Measurements from ENCODE around the gene ZNF710. TPM values are rescaled to one million over a fixed set of nuclear protein-coding genes. Genes with fewer than 3 reads are reported as not detected.

The ZNF710 gene
- polyA plus RNA-seq, 1 donor from 2014 or later = 10.2 TPM

DNA sequence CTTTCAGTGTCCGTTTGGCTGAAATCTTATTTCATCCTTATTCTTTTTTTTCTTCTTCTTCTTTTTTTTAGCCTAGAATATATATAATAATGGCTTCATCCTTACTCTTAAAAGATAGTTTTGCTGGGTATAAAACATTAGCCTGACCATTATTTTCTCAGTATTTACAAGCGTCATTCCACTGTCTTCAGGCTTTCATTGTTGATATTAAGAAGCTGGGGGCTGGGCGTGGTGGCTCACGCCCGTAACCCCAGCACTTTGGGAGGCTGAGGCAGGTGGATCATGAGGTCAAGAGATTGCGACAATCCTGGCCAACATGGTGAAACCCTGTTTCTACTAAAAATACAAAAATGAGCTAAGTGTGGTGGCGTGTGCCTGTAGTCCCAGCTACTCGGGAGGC, 10.6 kb downstream of the ZNF710 start:
- Histone ChIP-seq H3K4me2 (ENCODE audit: low read length) (no peak overlapping the region), H3K9me3 (ENCODE audit: low read length) (peaks cover 6% of the 10 kb centered on the region), H3K79me2 (replicated peaks; ENCODE audit: insufficient read depth, low read length) (peaks cover 56% of the 10 kb centered on the region), H3F3A (ENCODE audit: insufficient read depth, low read length, poor library complexity, severe bottlenecking) (no peaks in the 10 kb centered on the region), H3K27me3 (ENCODE audit: insufficient read depth, low read depth, low read length) (no peaks in the 10 kb centered on the region), H3K27ac (ENCODE audit: low read length) (no peak overlapping the region), H3K4me3 (ENCODE audit: low read length) (no peak overlapping the region), H4K20me1 (ENCODE audit: insufficient read depth) (no peaks in the 10 kb centered on the region), H3K36me3 (ENCODE audit: insufficient read depth, low read length) (no peaks in the 10 kb centered on the region), H3K9ac (ENCODE audit: low read length) (no peak overlapping the region), H3K9me2 (ENCODE audit: insufficient read depth, low read length) (no peaks in the 10 kb centered on the region), H2AFZ (ENCODE audit: low read depth, low read length) (no peak overlapping the region)
- no peak for TF ChIP-seq MXI1 (conservative IDR thresholded peaks at IDR 0.05; ENCODE audit: poor library complexity, severe bottlenecking)
- TF ChIP-seq RAD21 (conservative IDR thresholded peaks at IDR 0.05) = no peak
- no peak for TF ChIP-seq EP300 (conservative IDR thresholded peaks at IDR 0.05; ENCODE audit: poor library complexity, severe bottlenecking)
- TF ChIP-seq POLR2AphosphoS5 (IDR thresholded peaks at IDR 0.05) = no peak
- no peak for TF ChIP-seq SMC3 (conservative IDR thresholded peaks at IDR 0.05; ENCODE audit: poor library complexity)
- no peak for TF ChIP-seq TAF1 (IDR thresholded peaks at IDR 0.05; ENCODE audit: low read depth)
- no peak for TF ChIP-seq EZH2 (IDR thresholded peaks at IDR 0.05; ENCODE audit: borderline replicate concordance, insufficient read depth, low read length, poor library complexity, severe bottlenecking)
- TF ChIP-seq, protein P1, sequence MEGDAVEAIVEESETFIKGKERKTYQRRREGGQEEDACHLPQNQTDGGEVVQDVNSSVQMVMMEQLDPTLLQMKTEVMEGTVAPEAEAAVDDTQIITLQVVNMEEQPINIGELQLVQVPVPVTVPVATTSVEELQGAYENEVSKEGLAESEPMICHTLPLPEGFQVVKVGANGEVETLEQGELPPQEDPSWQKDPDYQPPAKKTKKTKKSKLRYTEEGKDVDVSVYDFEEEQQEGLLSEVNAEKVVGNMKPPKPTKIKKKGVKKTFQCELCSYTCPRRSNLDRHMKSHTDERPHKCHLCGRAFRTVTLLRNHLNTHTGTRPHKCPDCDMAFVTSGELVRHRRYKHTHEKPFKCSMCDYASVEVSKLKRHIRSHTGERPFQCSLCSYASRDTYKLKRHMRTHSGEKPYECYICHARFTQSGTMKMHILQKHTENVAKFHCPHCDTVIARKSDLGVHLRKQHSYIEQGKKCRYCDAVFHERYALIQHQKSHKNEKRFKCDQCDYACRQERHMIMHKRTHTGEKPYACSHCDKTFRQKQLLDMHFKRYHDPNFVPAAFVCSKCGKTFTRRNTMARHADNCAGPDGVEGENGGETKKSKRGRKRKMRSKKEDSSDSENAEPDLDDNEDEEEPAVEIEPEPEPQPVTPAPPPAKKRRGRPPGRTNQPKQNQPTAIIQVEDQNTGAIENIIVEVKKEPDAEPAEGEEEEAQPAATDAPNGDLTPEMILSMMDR (IDR thresholded peaks at IDR 0.05; ENCODE audit: poor library complexity, severe bottlenecking) = no peak
- no peak for TF ChIP-seq REST (IDR thresholded peaks at IDR 0.05; ENCODE audit: borderline replicate concordance)

DNA sequence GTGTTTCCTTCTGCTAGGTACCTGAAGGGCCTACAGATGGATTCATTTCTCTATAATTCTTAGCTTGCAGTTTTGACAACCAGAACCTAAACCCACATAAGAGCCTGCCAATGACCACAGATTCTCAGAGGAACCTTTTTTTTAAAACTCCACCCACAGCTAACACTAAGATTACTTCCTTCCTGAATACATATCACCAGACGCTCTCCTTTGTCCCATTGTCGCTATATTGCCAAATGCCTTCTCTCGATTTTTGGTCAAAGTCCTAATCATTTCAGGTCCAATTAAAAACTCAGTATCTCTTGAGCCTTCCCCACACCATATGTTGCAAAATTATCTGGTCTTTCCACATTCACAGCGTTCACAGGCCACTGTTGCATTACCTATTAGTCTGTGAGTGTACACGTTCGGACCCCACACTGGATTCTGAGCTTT, 12.4 kb downstream of the ZNF710 start:
- Histone ChIP-seq H3K9me3 (ENCODE audit: low read length) (peaks cover 6% of the 10 kb centered on the region), H3K36me3 (ENCODE audit: insufficient read depth, low read length) (no peaks in the 10 kb centered on the region), H3K79me2 (replicated peaks; ENCODE audit: insufficient read depth, low read length) (peaks cover 41% of the 10 kb centered on the region), H3K27me3 (ENCODE audit: insufficient read depth, low read depth, low read length) (no peaks in the 10 kb centered on the region), H4K20me1 (ENCODE audit: insufficient read depth) (no peaks in the 10 kb centered on the region), H3K9ac (ENCODE audit: low read length) (no peak overlapping the region), H3K4me2 (ENCODE audit: low read length) (no peak overlapping the region), H3F3A (ENCODE audit: insufficient read depth, low read length, poor library complexity, severe bottlenecking) (no peaks in the 10 kb centered on the region), H2AFZ (ENCODE audit: low read depth, low read length) (no peak overlapping the region), H3K27ac (ENCODE audit: low read length) (no peak overlapping the region), H3K4me3 (ENCODE audit: low read length) (no peak overlapping the region), H3K9me2 (ENCODE audit: insufficient read depth, low read length) (no peaks in the 10 kb centered on the region)
- TF ChIP-seq REST (IDR thresholded peaks at IDR 0.05; ENCODE audit: borderline replicate concordance) (no peak), MXI1 (conservative IDR thresholded peaks at IDR 0.05; ENCODE audit: poor library complexity, severe bottlenecking) (no peak), EP300 (conservative IDR thresholded peaks at IDR 0.05; ENCODE audit: poor library complexity, severe bottlenecking) (no peak), TAF1 (IDR thresholded peaks at IDR 0.05; ENCODE audit: low read depth) (no peak), RAD21 (conservative IDR thresholded peaks at IDR 0.05) (no peak), POLR2AphosphoS5 (IDR thresholded peaks at IDR 0.05) (no peak), EZH2 (IDR thresholded peaks at IDR 0.05; ENCODE audit: borderline replicate concordance, insufficient read depth, low read length, poor library complexity, severe bottlenecking) (no peak), SMC3 (conservative IDR thresholded peaks at IDR 0.05; ENCODE audit: poor library complexity) (no peak)
- TF ChIP-seq, protein P1 (IDR thresholded peaks at IDR 0.05; ENCODE audit: poor library complexity, severe bottlenecking) = no peak

Measured in neural cell (in vitro differentiated cells).